ENCODE measurements around the gene HS6ST3.

The HS6ST3 gene

DNA sequence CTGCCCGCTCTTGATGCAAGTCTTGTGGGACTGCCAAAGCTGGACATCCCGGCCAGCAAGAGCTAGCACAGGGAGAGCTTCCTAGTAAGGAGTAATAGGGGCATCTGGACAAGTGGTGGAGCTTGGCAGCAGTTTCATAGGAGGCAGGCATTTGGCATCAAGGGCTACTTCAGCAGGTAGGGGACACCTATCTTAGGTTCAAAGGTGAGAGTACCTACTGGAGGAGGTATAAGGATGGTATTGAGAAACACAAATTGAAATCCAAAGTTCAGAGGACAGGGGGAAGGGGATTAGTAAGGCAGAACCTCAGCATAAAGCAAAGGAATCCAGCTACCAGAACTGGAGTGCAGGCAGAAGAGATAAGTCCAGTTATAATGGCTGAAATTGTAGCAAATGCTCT, 462.7 kb downstream of the HS6ST3 start:
- DNase-seq, result no peak

DNA sequence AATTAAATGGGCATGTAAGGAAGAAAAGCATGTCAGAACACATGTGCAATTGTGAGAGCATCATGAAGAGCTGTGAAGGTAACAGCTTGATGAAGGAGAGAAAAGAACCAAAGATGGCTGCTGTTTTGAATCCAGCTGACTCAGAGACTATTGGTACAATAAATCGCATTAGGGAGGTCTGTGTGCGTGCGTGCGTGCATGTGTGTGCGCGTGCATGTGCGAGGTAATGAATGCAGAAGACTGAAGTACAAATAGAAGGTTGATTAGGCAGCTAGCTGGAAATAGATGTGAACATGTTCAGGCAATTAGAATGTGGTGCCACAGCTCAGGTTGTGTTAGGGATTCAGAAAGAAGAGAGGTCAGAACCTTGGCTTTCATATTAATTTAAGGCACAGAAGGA, 463.9 kb downstream of the HS6ST3 start:
- DNase-seq, result no peak

DNA sequence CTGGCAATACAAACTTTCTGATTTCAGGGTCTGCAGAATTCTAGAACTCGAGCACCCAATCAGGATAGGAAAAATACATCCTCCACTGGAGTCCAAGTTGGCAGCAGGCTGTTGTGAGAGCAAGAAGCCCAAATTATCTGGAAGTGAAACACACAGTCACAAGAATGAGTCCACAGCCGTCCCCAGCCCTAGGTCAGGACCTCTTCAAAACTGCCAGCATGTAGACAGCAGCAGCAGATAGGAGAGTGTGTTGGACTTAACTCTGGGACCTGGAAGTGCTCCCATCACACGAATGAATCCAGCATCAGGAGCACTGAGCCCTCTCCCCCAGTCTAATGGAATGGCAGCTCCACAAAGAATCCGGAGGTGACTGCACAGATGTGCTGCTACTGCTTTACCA, 483.7 kb downstream of the HS6ST3 start:
- no peak for DNase-seq

DNA sequence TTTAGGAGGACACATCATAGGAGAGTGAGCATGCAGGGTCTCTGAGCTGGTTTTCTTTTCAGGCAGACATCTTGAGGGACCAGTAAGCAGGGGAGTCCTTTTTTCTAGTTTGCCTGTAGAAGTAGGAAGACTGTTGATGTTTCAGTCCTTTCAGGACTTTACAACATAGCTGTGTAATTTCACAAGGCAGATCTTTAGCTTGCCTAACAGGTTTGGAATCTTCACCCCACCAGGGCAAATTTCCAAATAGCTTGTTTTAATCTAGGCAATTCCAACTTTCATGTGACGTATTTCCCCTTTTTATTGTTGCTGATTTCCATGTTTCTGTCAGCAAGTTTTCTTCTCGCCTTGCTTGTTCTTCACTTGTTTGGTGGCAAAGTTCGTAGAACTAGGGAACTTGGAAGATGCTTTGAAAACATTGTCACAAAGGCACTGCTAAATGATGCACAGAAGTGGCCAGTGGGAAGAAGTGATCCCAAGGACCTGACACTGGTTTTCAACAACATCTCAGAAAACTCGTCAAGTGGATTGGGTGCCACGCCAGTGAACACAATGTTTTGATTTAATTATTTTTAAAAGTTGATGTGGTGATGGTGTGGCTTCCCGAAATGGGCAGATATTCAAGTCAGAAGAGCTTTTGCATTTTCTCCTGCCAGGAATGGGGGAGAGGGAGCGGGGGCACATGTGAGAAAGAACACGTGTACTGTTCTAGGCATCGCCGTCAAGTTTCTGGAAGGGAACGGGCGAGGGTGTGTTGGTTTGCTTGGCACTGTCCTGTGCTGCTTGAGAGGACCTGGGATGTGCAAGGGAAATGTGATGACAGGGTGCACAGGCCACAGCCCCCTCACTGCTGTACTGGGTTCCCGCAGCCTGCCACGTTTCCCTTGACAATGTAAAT, 485.8 kb downstream of the HS6ST3 start:
- no peak for DNase-seq

DNA sequence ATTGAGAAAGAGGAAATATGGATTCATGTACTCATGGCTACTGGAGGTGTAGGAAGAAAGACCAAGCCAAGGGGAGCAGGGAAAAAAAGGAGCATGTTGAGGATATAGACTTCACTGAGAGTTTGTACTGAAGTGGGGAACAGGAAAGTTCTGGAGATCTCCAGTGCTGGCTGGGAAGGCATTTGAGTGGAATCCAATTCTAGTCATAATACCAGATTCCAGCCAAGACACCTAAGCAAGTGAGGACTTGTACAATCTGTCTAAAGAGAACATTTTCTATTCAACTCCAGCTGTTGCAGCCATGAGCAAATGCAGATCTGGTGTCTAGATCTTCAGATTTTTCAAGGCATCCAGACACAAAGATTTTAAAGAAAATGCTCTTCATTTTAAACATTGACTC, 491.8 kb downstream of the HS6ST3 start:
- no peak for DNase-seq

DNA sequence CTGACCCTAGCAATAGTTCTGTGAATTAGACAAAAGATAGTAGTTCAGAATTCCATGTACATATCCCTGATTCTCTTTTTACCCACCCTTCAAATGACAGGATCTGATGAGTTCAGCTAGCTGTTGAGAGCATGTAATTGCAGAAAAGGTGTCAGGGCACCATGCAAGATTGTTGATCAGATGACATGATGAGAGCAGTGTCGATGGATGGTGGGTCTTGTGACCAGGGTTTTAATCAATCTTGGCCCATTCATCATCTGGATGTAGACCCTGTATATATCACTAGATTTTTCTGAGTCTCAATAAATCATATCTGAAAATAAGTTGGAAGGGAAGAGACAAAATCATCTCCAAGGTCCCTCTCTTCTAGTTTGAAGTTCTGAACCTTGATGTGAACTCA, 525.3 kb downstream of the HS6ST3 start:
- no peak for DNase-seq

DNA sequence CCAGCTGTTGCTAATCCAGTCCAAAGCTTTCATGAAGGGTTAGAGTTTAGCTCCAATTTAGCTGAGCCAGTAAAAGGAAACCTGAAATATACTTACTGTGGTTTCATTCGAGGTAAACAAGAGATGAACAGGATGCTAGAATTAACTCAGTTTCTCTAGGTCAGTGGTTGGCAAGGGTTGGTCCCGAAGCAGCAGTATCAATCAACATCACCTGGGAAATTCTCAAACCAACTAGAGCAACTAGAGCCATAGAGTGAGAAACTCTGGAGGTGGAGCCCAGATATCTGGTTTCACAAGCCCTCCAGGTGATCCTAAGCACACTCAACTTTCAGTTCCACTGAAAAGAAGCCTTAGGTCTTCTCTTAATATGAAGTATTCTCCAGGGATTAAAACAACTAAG, 527.6 kb downstream of the HS6ST3 start:
- no peak for DNase-seq

DNA sequence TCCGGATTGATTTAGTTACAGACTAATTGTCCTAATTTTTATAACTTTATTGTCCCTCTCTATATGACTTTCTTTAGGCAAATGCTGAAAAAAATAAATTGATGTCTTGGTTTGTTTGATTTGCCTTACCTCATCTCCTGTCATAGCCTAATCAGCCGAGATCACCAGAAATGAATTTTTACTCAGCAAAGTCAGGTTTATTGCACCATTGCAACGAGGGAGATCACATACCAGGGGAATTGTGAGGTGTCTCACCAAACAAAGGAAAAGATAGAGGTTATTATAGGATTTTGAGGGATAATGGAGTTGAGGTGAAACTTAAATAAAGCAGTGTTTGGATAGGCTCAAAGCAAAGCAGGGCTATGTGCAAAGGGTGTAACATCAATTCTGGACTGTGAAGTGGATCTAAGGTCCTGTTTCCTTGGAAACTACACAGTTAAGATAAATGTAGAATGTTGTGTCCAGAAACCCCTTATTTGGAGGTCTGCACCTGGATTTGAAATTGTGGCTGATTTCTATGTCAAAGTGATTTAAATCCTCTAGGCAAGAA, 531.8 kb downstream of the HS6ST3 start:
- DNase-seq, result no peak

DNA sequence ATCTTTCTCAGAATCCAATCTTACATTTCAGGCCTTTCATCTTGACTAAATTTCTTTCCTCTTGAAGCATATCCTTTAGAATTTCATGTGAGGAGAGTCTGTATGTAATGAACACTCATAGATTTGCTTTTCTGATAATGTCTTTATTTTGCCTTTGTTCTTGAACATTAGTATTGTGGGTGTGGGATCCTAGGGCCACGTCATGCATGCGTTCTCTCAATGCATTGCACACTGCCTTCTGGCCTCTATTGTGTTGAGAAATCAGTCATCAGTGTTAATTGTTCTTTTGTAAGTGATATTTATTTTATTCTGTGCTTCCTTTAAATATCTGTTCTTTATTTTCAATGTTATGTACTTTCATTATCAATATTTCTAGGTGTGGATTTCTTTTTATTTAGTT, 539.4 kb downstream of the HS6ST3 start:
- DNase-seq, result no peak

DNA sequence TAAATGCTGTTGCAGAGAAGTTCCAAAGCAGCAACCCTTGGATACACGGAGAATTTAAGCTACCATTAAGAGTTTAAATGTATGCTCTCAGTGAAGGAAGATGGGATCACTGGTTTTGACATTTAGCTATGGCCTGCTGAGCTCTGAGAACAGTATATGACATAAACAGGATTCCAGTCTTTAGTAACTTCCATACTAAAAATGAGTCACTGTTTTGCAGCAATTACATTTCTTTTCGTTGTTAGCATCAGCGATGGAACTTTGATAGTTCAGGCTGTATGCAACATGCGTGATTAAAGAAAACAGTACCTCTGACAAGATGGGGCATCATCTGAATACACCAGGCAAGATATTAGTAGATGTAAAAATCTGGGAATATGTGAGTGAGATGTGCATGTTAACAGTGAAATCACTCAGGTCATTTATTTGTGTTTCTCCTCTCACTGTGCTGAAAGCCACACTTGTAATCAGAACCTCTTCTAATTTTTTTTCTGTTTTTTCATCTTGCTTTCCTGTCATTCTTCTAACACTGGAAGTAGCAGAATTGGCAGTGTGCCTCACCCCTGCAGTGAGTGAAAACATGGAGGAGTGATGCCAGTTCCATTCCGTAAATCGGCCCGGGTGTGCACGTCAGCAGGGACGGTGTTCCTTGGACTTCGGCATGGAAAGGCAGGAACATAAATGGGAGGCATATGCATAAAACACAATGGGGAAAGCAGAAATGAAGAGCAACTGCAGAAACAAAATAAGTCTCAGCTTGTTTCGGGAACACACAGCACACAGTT, 542.8 kb downstream of the HS6ST3 start:
- DNase-seq, result no peak

DNA sequence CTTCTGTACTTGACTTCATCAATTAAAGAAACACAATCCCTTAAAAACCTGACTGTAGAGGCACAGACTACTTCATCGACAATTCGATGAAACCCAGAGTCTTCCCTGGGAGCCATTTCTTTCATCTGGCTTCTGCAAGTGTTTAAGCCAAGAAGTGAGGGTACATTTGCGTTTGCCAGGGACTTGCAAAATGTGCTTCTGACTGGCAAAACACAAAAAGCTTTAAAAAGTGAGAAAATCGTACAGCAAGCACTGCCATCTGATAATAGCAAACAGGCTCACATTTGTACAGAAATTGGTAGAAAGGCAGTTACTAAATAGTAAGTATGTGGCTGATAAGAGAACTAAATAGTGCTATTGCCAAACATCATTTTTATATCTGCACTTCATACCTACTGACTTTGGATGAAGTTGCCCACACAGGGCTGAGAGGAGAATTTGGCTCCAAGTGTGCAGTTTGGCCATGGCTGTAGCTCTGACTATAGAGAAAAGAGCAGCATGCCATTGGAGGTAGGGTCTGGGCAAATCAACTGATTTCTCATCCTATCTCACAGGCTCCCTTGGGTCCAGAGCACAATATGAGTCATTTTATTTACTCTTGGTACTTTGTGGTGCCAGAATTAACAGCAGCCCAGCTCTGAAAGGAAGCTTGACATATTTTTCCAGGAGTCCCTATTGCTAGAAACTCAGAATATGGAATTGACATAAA, 546.2 kb downstream of the HS6ST3 start:
- DNase-seq, result no peak

DNA sequence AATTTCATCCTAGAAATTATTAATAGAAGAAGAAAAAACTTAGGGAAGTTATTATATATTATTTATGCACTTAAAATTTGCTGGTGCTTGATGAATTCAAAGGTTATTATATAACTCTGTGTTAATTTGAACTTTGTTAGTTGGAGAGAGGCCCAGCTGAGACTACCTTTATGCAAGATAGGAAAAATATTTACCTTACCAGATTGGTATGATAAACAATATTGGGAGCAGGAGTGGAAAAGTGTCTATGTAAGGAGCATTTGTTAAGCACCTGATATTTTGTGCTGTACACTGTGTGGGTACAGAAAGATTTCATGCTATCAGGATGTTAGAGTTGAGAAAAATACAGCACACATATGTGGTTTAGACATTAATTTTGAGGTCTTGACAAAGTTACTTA, 547.1 kb downstream of the HS6ST3 start:
- DNase-seq, result no peak

DNA sequence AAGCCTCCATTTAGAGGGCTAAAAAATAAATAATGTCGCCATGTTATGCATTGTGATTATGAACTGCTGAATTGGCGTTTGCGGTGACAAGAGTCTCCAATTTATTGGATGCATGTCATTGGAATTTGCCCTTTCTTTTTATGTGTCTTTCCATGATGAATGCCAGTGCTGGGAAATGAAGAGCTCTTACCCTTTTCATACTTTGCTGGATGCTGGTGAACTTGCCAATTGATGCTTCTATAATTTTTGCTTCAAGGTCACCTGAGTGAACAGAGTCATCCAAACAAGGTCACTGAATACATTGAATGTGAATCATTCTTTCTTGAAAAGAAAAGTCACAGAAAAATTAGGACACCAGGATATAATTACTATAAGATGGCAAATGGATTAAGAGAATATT, 556.2 kb downstream of the HS6ST3 start:
- no peak for DNase-seq

DNA sequence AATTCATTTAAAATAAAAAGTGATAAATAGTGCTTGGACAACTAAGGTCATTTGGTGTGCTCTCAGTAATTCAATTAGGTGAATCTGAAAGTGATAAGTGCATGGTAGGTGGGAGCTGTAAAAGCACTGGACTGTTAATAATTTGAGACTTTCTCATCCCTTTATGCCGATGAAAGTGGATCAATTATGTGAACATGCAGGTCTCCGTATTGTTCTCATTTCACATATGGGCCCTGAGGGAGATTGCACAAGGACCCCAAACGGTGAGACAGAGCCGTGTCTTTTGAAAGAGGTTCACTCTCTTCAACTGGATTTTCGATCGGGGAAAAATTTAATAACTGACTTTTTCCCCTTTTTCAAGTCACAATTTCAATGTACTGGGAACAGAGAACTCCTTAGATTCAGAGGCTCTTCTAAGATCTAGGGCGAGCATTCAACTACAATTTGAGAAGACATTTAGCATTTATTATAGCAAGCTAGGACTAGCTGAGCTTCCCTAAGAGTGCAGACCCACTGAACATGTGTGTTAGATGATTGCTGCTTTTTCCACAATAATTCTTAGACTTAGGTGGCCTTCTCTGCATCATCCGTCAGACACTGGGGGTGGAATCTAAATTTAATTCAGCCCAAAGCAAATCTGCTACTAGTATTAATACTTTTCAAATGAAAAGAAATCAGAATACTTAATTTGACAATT, 556.8 kb downstream of the HS6ST3 start:
- no peak for DNase-seq

DNA sequence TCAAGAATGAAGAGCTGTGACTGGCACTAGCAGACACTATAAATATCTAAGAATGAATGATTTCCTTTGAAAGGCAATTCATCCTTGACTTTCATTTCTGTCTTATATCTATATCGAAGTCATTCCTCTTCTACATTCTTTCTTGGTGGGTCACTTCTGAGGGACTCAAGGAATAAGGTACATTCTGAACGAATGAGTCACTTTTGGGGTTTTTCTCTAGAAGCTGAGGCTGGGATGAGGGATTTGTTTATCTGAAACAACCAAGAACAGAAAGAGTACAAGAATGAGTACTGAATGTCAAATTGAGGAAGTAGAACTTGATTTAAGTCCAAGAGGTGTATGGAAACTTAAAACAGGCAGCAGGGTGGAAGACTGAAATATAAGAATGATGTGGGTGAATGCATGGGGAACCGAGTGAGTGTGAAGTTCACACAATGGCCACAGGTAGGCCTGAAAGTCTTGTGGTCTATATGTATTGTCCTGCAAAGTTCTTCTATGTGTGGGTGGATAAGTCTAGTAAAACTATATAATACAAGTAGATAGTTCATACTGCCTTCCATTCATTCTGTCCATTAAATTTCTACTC, 560.5 kb downstream of the HS6ST3 start:
- DNase-seq, result no peak

DNA sequence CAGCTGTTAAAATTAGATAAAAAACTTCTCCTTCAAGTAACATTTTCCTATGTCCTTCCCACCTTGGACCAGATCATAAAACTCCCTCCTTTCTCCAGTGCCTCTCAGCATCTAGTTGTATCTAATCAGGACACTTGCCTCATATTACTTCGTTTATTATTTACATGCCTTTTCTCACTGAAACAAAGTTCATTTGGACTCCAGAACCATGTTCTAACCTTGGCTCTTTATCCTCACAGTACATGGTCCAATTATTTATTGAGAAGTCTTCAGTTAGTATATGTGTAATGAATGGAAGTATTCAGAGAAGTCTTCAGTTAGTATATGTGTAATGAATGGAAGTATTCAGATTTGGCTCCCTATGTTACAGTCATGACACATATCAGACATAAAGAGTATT, 561.7 kb downstream of the HS6ST3 start:
- DNase-seq, result no peak

DNA sequence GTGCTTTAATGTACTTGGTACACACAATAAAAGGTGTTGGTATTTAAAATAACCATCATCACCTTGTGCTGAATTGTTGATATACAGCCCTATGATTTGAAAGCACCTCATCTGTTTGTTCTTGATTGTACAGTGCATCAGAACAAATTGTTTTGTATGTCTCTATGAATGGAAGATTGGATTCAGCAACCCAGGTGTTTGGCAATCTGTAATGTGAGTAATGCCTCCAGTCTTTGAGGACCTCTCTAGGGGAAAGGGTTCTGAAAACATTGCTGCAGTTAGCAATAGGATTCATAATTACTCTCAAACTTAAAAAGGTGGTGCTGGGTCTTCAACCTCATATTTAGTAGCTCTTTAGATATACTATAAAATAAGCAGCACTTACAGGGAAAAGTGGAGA, 562.6 kb downstream of the HS6ST3 start:
- DNase-seq, result no peak

DNA sequence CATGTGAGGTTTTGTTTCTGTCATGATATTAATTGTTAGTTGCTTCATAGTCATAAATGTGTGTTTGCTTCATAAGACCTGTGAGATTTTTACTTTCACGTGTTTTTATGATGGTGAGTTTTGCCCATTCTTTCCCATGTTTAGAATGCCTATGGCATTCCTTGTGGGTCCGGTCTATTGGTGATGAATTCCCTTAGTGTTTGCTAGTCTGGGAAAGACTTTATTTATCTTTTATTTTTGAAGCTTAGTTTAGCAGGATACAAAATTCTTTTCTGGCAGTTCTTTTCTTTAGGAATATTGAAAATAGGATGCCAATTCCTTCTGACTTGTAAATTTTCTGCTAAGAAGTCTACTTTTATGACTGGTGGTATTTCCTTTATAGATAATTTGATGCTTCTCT, 571.7 kb downstream of the HS6ST3 start:
- no peak for DNase-seq

DNA sequence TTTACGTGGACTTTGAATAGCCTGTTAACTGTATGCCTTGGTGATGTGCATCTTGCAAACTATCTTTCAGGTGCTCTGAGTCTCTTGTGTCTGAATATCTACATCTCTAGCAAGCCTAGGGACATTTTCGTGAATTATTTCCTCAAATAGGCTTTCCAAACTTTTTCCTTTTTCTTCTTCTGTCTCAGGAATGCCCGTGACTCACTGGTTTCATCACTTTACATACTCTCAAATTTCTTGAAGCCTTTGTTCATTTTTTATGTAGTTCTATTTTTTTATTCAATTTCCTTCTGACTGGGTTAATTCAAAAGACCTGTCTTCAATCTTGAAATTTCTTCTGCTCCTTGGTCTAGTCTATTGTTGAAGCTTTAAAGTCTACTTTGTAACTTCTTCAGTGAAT, 572.1 kb downstream of the HS6ST3 start:
- no peak for DNase-seq

DNA sequence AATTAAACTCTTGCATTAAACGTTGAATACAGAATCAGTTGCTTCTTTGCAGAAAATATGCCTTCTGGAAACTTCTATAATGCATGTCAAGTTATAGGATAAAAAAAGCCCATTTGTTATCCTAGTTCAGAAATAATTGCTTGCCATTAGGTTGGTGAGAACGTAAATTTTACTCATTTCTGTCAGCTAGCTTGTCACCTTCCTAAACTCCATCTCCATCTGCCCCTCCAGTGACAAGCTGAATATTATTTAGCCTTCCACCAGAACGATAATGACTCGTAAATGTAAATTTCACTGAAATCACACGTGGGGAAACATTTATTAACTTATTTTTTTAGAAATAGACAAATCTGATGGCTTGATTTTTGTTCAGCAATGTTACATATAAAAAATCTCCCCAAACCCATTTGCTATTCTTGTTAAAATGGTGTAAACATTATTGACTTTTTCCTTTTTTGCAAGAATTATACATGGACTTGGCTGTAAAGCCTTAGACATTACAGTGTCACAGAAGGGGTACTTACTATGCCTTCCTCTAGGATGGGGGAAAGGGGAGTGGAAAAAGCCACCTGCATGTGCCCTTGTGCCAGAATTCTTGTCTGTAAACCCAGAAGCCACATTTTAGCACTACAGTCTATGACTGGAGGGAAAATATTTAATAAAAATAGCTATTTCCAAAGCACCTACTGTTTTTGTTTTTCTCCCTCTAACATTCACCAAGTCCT, 577.5 kb downstream of the HS6ST3 start:
- no peak for DNase-seq

DNA sequence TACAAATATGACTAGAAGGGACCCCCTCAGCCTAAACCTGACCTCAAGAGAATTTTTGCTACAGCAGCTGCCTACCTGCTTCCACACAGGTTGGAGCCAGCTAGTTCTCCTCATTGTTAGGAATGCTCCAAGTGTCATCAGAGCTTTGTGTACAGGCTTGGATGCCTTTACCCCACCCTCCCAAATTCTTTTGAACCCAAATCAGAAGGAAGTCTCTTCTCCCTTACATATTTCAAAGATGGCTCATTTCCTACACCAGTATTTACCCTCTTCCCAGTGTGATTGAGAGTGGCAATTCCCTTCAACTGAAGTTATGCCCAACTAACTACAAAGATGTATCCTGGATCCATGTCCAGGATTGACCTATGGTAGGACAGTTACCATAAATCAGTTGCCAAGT, 581.2 kb downstream of the HS6ST3 start:
- DNase-seq, result no peak

DNA sequence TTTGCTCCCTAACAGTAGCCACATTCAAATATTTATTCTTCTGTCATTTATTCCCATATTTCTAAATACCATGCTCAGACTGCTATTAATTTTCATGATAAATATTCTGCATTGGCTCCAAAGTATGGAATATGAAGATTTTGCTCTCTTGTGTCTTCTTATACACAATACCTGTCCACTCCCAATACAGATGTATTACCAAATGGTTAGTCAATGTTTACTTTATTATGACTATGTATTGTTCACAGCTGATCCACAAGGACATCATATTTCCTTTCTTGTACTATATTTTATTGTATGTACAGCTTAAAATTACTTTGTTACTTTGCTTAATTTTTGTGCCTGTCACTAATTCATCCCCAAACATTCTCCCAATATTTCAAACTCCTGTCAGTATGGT, 582.1 kb downstream of the HS6ST3 start:
- no peak for DNase-seq

Data from T-helper 2 cell (primary cell).